Endothelial cell of umbilical vein (primary cell): ENCODE results near the gene TMEM128. TPM values are rescaled to one million over a fixed set of nuclear protein-coding genes. Genes with fewer than 3 reads are reported as not detected.

Experiments
- BruUV-seq: library from RNA; stranded (reverse); fragments of 400-500 nt; replicated peaks from 2 replicates; lab custom pipeline; 2021; lab: Mats Ljungman, UMichigan
- CTCF ChIA-PET: fragments of 300-600, 350-600 bp; sonication (Branson Sonifier 250); formaldehyde crosslinking; loops from one replicate; lab custom pipeline; 2021; ENCODE audit warnings: antibody characterized with exemption, inconsistent platforms; lab: Charles Lee
- POLR2A ChIA-PET: fragments of 300-600, 350-600 bp; sonication (Branson Sonifier 250); formaldehyde crosslinking; loops from one replicate; lab custom pipeline; 2021; ENCODE audit warnings: antibody characterized with exemption, inconsistent platforms; lab: Charles Lee
- DNase-seq: peaks from one replicate; pipeline ENCODE4 v3.0.0-alpha.2; 2011; ENCODE audit warnings: low read depth, low spot score
- FAIRE-seq: peaks from 2 replicates; lab custom pipeline; 2011; peaks lifted over from hg19 to GRCh38; lab: Jason Lieb, UNC
- H2AFZ ChIP-seq: 2 replicates; pipeline ENCODE4 v1.6.0; 2012; ENCODE audit warnings: low read depth, low read length, control low read depth, inconsistent platforms
- H3K27ac ChIP-seq: 2 replicates; pipeline ENCODE4 v1.5.1; 2011; ENCODE audit warnings: low read depth, mild to moderate bottlenecking, control low read depth, low read length, moderate library complexity; ENCODE audit not compliant: insufficient read depth
- H3K27me3 ChIP-seq, 2 experiments: 2 replicates each; pipeline versions ENCODE4 v1.6.0 to v1.6.1; 2011; ENCODE audit warnings: low read length in 2 of 2, mixed read lengths in 1 of 2; ENCODE audit not compliant: control insufficient read depth in 2 of 2, insufficient read depth in 2 of 2
- H3K36me3 ChIP-seq, 2 experiments: 2 replicates in 1 of 2; 3 replicates in 1 of 2; pipeline ENCODE4 v1.5.1; 2011; ENCODE audit warnings: low read length in 2 of 2, mild to moderate bottlenecking in 1 of 2, moderate library complexity in 1 of 2; ENCODE audit not compliant: control insufficient read depth in 2 of 2, insufficient read depth in 2 of 2; ENCODE audit errors: extremely low read depth in 1 of 2
- H3K4me1 ChIP-seq: 3 replicates; pipeline ENCODE4 v1.5.1; 2011; ENCODE audit warnings: mild to moderate bottlenecking, low read length; ENCODE audit not compliant: control insufficient read depth, insufficient read depth; ENCODE audit errors: extremely low read depth
- H3K4me2 ChIP-seq: 2 replicates; pipeline ENCODE4 v1.6.1; 2011; ENCODE audit warnings: low read length, control low read depth, mixed read lengths; ENCODE audit not compliant: insufficient read depth
- H3K4me3 ChIP-seq, 3 experiments: fragments of 200-600 bp in 1 of 3; sonication (generic), shearing (Covaris generic) in 1 of 3; replicated peaks in 1 of 3; 2 replicates each; pipeline ENCODE4 v1.5.1; 2011 to 2016; ENCODE audit warnings: control low read depth in 3 of 3, low read length in 3 of 3, mild to moderate bottlenecking in 2 of 3, inconsistent platforms in 1 of 3, low read depth in 1 of 3, moderate library complexity in 1 of 3; ENCODE audit not compliant: insufficient read depth in 1 of 3
- H3K79me2 ChIP-seq: 2 replicates; pipeline ENCODE4 v1.6.0; 2012; ENCODE audit warnings: low read length, inconsistent platforms; ENCODE audit not compliant: control insufficient read depth, insufficient read depth
- H3K9ac ChIP-seq: replicated peaks from 2 replicates; pipeline ENCODE3; 2011; ENCODE audit warnings: low read length, control low read depth; ENCODE audit not compliant: insufficient read depth; ENCODE audit errors: extremely low read depth
- H3K9me1 ChIP-seq: replicated peaks from 3 replicates; pipeline ENCODE4 v1.6.0; 2011; ENCODE audit warnings: mild to moderate bottlenecking, low read length; ENCODE audit not compliant: control insufficient read depth, insufficient read depth; ENCODE audit errors: extremely low read depth
- H3K9me3 ChIP-seq: replicated peaks from 2 replicates; pipeline ENCODE4 v1.5.1; 2012; ENCODE audit warnings: low read length, inconsistent platforms; ENCODE audit not compliant: control insufficient read depth, insufficient read depth
- H4K20me1 ChIP-seq: replicated peaks from 2 replicates; pipeline ENCODE3; 2011; ENCODE audit warnings: mild to moderate bottlenecking, low read length; ENCODE audit not compliant: control insufficient read depth, insufficient read depth; ENCODE audit errors: extremely low read depth
- EZH2 ChIP-seq: IDR thresholded peaks from 2 replicates; pipeline ENCODE4 v1.6.1; 2012; ENCODE audit warnings: borderline replicate concordance, low read depth, mild to moderate bottlenecking, moderate library complexity, low read length, inconsistent platforms; ENCODE audit not compliant: severe bottlenecking
- FOS ChIP-seq: IDR thresholded peaks from 2 replicates; pipeline ENCODE4 v1.6.1; 2011; ENCODE audit warnings: mild to moderate bottlenecking, low read length, moderate library complexity, borderline replicate concordance; ENCODE audit not compliant: insufficient read depth
- GATA2 ChIP-seq: IDR thresholded peaks from 2 replicates; pipeline ENCODE4 v1.7.0; 2011; ENCODE audit warnings: low read depth, mild to moderate bottlenecking, moderate library complexity, mixed read lengths, low read length; ENCODE audit not compliant: insufficient read length, insufficient read depth
- JUN ChIP-seq: IDR thresholded peaks from 2 replicates; pipeline ENCODE4 v1.6.1; 2011; ENCODE audit warnings: borderline replicate concordance, low read depth; ENCODE audit not compliant: insufficient read length, insufficient read depth
- MYC ChIP-seq: IDR thresholded peaks from one replicate; pipeline ENCODE4 v1.6.1; 2011; ENCODE audit warnings: mild to moderate bottlenecking, low read depth, low read length
- POLR2A ChIP-seq: IDR thresholded peaks from 2 replicates; pipeline ENCODE4 v1.6.1; 2012; ENCODE audit warnings: low read depth, mild to moderate bottlenecking, control low read depth, low read length
- POLR2AphosphoS5 ChIP-seq: IDR thresholded peaks from 2 replicates; pipeline ENCODE4 v1.6.1; 2012; ENCODE audit warnings: low read depth, mild to moderate bottlenecking, control low read depth, low read length, moderate library complexity; ENCODE audit not compliant: insufficient read depth
- dilution Hi-C: fragments of 300-500 bp; cut with MboI; formaldehyde crosslinking; loops from one replicate; pipeline ENCODE4 v1.15.0; 2019; ENCODE audit warnings: low sequenced_read_pairs; ENCODE audit not compliant: extremely low pct_ligation_motif_present
- intact Hi-C: fragments of 100-400 bp; cut with micrococcal nuclease; formaldehyde crosslinking; loops from one replicate; pipeline ENCODE4 v1.10.0; 2022
- polyA plus RNA-seq, 4 experiments: library from polyadenylated mRNA; depleted of rRNA in 3 of 4; stranded (reverse) in 3 of 4; unstranded in 1 of 4; fragments of >200 nt; gene quantifications; 2 replicates each; pipeline versions ENCODE4 v1.2.1 to v1.2.3, GENCODE V29; 2011 to 2012; ENCODE audit warnings: missing spikeins in 1 of 4
- total RNA-seq: library from RNA; stranded (reverse); gene quantifications from 2 replicates; pipeline ENCODE4 v1.2.3, GENCODE V29; 2021
- TF ChIP-seq, protein P1 (sequence below), 2 donors: IDR thresholded peaks; 1 replicate in 1 of 2; 2 replicates in 1 of 2; pipeline ENCODE4 v1.5.1; 2011; ENCODE audit warnings: low read length in 2 of 2, mild to moderate bottlenecking in 2 of 2, moderate library complexity in 2 of 2, control low read depth in 1 of 2, inconsistent platforms in 1 of 2, low read depth in 1 of 2; ENCODE audit not compliant: insufficient read depth in 1 of 2; ENCODE audit errors: extremely low read depth in 1 of 2
- TF ChIP-seq, protein P2 (sequence below): IDR thresholded peaks from 2 replicates; pipeline ENCODE4 v1.6.1; 2011; ENCODE audit not compliant: insufficient read depth, insufficient read length

TMEM128 gene
- total and polyA plus RNA-seq, 2 donors (not counting 3 experiments of a cell fraction or from before 2014, with no cell fraction given), result 11.5 to 23.8 TPM

DNA sequence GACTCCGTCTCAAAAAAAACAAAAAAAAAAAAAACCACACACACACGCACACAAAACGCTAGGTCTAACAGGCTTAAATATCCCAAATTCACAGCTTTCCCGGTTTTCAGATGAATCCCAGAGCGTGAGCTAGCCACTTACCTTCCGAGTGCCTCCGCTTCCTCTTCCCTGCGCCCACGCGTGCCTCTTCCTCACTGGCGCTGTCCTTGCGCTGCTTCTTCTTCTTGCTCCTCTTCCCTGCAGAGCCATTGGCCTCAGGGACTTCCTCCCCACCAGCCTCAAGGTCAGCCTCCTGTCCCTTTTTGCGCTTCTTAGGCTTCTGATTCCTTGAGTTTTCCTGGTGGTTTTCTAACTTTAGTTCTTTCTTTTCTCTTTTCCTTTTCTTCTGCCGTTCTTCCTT lies 26.2 kb upstream of the TMEM128 start:
- BruUV-seq, result no TSS peak
- Histone ChIP-seq H3K27me3 (no peaks in the 10 kb centered on the region), H3K27ac (no peak overlapping the region), H3K4me2 (no peak overlapping the region), H3K9me3 (no peaks in the 10 kb centered on the region), H2AFZ (no peak overlapping the region), H3K4me3 (no peak overlapping the region), H3K4me1 (peaks cover 15% of the 10 kb centered on the region), H3K79me2 (no peaks in the 10 kb centered on the region), H4K20me1 (no peaks in the 10 kb centered on the region), H3K9ac (no peak overlapping the region), H3K9me1 (no peaks in the 10 kb centered on the region), H3K36me3 (peaks cover 9 to 17% of the 10 kb centered on the region in 2 experiments)
- TF ChIP-seq POLR2AphosphoS5 (no peak), JUN (no peak), POLR2A (no peak), EZH2 (no peak), FOS (no peak), MYC (no peak), GATA2 (no peak)
- TF ChIP-seq, protein P1, sequence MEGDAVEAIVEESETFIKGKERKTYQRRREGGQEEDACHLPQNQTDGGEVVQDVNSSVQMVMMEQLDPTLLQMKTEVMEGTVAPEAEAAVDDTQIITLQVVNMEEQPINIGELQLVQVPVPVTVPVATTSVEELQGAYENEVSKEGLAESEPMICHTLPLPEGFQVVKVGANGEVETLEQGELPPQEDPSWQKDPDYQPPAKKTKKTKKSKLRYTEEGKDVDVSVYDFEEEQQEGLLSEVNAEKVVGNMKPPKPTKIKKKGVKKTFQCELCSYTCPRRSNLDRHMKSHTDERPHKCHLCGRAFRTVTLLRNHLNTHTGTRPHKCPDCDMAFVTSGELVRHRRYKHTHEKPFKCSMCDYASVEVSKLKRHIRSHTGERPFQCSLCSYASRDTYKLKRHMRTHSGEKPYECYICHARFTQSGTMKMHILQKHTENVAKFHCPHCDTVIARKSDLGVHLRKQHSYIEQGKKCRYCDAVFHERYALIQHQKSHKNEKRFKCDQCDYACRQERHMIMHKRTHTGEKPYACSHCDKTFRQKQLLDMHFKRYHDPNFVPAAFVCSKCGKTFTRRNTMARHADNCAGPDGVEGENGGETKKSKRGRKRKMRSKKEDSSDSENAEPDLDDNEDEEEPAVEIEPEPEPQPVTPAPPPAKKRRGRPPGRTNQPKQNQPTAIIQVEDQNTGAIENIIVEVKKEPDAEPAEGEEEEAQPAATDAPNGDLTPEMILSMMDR (IDR thresholded peaks at IDR 0.05; ENCODE audit: extremely low read depth in 1 of 2, insufficient read depth in 1 of 2, low read depth in 1 of 2, low read length in 2 of 2), result no peak
- TF ChIP-seq, protein P2, sequence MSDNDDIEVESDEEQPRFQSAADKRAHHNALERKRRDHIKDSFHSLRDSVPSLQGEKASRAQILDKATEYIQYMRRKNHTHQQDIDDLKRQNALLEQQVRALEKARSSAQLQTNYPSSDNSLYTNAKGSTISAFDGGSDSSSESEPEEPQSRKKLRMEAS, result no peak
- intact Hi-C loops, result no loop called here
- dilution Hi-C loops, result no loop called here
- CTCF ChIA-PET, result interaction anchor here (1.3 to 1.5 kb wide), 2 partner anchors 12 to 14 kb away, joined by 4 to 9 read pairs; no protein-coding TSS in a partner anchor
- POLR2A ChIA-PET, result no interaction called here
- DNase-seq (no peak), FAIRE-seq (no peak)
